GM10847 (cell line): ENCODE results near the gene MBD3L2B.
"Not testable (repeated sequence)": the region's sequence is repeated elsewhere in the genome, so short reads cannot be mapped to it uniquely, and the experiment has no call there.

Experiments
- POLR2A ChIP-seq: IDR thresholded peaks from 2 replicates; pipeline ENCODE4 v1.6.1; 2011; ENCODE audit not compliant: insufficient read length; ENCODE audit errors: extremely low read depth

Gene MBD3L2B

DNA sequence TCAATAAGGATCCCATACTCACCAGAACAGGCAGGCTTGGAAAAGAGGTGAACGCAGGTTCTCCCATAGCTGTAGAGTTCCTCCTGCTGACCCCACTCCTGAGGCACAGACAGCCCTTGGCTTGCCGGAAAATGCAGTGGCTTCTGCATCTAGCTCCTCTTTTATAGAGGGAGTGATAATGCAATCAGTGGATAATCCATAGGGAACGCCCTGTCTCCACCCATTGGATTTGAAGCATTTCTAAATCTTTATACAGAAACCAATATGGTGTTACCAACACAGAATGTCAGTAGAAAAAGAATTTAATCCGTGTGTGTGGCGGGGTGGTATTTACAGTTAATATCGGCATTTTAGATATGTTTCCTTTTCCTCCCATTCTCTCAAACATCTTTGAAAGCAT, at the start of gene MBD3L2B:
MBD3L2B (minus strand) TSS at position 101 of the 400 bp plus-strand sequence; CDS start at position 67, 34 bp downstream.
- not testable (repeated sequence) for TF ChIP-seq POLR2A

DNA sequence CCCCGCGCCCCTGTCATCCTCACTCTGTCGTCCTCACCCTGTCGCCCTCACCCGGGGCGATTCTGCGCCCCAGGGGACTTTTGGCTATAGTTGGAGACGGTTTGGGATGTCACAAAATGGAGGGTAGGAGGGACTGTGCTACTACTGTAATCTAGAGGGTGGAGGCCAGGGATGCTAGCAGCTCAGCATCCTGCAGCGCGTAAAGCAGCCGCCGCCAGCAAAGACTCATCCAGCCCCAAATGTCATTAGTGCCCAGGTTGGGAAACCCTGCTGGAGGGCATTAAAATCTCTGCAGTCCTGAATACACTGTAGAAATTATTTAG, 48.6 kb upstream of the MBD3L2B start:
- TF ChIP-seq POLR2A = no peak

DNA sequence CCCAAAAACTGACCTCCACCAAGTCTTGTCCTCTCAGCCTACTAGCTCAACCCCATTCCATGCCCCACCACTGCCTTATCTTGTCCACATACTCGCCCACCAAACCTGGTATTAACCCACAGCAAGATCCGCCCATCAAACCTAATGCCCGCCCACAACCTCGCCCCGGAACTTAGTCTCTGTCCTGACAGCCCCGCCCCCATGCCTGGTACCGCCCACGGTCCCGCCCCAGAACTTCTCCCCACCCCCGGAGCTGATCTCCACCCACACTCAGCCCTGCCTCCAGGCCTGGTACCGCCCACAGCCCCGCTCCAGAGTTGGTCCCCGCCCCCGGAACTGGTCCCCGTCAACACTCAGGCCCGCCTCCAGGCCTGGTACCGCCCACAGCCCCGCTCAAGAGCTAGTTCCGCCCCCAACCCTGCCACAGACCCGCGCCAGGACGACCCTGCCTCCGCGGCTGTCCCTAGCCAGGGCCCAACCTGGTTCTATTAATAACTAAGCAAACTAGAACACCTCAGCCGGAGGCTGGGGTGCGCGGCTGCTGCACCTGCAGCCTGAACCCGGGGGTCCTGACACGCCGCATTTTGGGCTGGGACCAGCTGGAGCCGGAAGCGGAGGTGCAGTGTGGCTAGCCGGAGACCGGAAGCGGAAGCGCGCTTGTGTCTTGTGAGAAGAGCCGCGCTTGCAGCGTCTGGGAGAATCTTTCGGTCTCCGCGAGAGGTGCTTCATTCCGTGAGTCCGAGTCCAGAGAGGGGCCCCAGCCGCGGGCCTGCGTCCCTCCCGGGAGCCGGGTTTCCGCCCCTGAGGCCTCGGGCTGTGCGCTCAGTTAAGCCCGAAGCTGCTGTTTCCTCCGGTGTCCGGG, 48.0 kb upstream of the MBD3L2B start, which contains the start of gene ZNF557:
ZNF557 (plus strand) TSS at position 662 of the 862 bp plus-strand sequence. CDS start 5,372 bp downstream, outside the sequence.
- TF ChIP-seq POLR2A = peak; percentile 89

DNA sequence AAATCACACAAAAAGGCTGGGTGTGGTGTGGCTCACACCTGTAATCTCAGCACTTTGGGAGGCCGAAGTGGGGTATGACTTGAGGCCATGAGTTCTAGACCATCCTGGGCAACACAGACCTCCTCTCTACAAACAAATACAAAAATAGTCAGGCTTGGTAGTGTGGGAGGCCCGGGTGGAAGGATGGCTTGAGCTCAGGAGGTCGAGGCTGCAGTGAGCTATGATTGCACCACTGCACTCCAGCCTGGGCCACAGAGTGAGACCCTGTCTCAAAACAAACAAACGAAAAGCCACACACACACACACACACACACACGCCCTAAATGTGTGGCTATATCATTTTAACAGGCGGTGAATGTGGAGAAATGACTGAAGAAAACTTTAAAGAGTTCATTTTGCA, 47.4 kb upstream of the MBD3L2B start:
- no peak for TF ChIP-seq POLR2A

DNA sequence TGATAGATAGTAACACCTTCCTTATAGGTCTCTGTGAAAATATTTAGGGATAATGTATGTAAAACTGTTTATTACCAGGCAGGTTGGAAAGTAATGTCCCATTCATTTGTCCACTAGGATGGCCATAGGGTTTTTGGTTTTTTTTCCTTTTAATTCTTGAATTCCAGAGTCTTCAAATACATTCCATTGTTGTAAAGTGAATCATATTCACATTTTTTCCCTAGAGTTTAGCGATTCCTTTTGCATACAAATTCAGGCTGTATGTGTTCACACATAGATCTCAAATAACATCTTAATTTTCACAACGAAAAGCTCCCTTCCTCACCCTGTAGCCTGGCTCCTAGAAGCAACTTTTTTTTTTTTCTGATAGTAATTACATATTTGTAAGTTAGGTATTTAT, 46.5 kb upstream of the MBD3L2B start:
- TF ChIP-seq POLR2A = no peak

DNA sequence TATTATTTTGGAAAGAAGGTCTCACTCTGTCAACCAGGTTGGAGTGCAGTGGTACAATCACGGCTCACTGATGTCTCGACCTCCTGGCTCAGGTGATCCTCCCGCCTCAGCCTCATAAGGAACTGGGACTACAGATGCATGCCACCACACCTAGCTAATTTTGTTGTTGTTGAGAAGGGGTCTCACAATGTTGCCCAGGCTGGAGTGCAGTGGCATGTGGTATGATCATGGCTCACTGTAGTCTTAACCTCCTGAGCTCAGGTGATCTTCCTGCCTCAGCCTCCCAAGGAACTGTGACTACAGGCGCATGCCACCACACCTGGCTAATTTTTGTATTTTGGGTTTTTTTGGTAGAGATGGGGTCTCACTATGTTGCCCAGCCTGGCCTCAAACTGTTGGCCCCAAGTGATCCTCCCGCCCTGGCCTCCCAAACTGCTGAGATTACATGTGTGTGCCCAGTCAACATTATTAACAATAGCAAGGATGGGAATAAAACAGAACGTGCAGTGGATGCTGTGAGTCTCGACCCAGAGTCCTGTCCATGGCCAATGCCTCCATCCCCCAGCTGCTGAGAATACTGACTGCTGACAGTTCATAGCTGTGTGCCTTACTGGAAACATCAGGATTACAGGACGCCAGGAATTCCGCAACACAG, 42.7 kb upstream of the MBD3L2B start:
- TF ChIP-seq POLR2A = no peak

DNA sequence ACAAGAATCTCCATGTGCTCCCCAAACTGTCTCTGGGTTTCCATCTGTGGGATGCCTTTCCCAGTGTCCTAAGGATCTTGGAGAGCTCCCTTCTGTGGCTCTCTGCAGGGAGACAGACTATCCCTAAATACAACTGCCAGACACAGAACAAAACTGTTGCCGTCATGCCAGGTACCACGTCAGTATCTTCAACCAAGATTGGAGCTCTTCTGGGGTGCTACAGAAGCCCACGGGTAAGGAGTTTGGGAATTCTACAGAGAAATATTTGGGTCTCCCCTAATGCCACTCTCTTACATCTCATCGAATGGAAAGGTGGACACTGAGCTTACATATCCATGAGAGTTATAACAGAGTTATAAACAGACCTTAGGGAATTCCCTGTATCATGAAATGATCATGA, 42.1 kb upstream of the MBD3L2B start:
- no peak for TF ChIP-seq POLR2A

DNA sequence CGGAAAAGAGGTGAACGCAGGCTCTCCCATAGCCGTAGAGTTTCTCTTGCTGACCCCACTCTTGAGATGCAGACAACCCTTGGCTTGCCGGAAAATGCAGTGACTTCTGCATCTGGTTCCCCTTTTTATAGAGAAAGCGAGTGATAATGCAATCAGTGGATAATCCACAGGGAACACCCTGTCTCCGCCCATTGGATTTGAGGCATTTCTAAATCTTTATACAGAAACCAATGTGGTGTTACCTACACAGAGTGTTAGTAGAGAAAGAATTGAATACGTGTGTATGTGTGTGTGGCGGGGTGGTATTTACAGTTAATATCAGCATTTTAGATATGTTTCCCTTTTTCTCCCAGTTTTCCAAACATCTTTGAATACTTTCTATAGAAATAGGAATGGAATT, 37.3 kb upstream of the MBD3L2B start, which contains the start of gene MBD3L3:
MBD3L3 (minus strand) TSS at position 101 of the 400 bp plus-strand sequence; CDS start at position 30, 71 bp downstream.
- not testable (repeated sequence) for TF ChIP-seq POLR2A

DNA sequence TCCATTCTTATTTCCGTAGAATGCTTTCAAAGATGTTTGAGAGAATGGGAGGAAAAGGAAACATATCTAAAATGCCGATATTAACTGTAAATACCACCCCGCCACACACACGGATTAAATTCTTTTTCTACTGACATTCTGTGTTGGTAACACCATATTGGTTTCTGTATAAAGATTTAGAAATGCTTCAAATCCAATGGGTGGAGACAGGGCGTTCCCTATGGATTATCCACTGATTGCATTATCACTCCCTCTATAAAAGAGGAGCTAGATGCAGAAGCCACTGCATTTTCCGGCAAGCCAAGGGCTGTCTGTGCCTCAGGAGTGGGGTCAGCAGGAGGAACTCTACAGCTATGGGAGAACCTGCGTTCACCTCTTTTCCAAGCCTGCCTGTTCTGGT, 27.8 kb upstream of the MBD3L2B start, which contains the start of gene MBD3L2:
MBD3L2 (plus strand) TSS at position 301 of the 400 bp plus-strand sequence; CDS start at position 354, 53 bp downstream.
- not testable (repeated sequence) for TF ChIP-seq POLR2A

DNA sequence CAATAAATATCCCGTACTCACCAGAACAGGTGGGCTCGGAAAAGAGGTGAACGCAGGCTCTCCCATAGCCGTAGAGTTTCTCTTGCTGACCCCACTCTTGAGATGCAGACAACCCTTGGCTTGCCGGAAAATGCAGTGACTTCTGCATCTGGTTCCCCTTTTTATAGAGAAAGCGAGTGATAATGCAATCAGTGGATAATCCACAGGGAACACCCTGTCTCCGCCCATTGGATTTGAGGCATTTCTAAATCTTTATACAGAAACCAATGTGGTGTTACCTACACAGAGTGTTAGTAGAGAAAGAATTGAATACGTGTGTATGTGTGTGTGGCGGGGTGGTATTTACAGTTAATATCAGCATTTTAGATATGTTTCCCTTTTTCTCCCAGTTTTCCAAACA, 18.8 kb upstream of the MBD3L2B start, which contains the start of gene MBD3L4:
MBD3L4 (minus strand) TSS at position 101 of the 400 bp plus-strand sequence; CDS start at position 66, 35 bp downstream.
- TF ChIP-seq POLR2A = not testable (repeated sequence)

DNA sequence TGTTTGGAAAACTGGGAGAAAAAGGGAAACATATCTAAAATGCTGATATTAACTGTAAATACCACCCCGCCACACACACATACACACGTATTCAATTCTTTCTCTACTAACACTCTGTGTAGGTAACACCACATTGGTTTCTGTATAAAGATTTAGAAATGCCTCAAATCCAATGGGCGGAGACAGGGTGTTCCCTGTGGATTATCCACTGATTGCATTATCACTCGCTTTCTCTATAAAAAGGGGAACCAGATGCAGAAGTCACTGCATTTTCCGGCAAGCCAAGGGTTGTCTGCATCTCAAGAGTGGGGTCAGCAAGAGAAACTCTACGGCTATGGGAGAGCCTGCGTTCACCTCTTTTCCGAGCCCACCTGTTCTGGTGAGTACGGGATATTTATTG, 9.0 kb upstream of the MBD3L2B start, which contains the start of gene MBD3L5:
MBD3L5 (plus strand) TSS at position 301 of the 400 bp plus-strand sequence; CDS start at position 335, 34 bp downstream.
- TF ChIP-seq POLR2A = not testable (repeated sequence)

DNA sequence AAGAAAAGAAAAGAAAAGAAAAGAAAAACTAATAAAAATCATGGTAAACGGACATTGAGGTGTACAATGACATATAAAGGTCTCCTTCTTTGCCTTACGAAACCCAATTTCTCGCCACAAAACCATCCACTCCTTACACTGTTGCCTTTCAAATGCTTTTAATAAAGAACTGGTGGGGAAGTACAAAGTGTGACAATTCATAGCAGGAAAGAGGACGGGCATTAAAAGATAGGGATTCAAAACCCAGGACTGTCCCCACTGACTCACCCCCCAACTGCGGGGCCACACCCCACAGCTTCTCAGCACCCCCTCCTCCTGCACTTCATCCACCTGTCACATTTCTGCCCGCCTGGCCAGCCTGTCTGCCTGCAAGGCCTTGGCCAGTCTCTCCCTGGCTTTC, 2.4 kb downstream of the MBD3L2B start:
- TF ChIP-seq POLR2A = no peak

DNA sequence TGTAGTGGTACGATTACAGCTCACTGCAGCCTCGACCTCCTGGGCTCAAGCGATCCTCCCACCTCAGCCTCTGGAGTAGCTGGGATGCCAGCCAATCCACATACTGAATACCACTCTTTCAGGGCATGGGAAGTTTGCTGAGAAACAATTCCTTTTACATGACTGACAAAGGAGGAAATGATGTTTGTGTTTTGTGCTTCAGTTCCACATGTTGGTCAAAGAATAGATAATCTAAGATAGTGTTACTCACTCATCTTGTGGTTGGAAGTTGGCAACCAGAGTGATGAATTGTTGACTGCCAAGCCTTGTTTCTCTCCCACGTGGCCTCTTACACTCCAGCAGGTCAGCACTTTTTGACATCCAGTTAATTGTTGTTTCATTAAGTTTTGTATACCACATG, 7.6 kb downstream of the MBD3L2B start:
- no peak for TF ChIP-seq POLR2A

DNA sequence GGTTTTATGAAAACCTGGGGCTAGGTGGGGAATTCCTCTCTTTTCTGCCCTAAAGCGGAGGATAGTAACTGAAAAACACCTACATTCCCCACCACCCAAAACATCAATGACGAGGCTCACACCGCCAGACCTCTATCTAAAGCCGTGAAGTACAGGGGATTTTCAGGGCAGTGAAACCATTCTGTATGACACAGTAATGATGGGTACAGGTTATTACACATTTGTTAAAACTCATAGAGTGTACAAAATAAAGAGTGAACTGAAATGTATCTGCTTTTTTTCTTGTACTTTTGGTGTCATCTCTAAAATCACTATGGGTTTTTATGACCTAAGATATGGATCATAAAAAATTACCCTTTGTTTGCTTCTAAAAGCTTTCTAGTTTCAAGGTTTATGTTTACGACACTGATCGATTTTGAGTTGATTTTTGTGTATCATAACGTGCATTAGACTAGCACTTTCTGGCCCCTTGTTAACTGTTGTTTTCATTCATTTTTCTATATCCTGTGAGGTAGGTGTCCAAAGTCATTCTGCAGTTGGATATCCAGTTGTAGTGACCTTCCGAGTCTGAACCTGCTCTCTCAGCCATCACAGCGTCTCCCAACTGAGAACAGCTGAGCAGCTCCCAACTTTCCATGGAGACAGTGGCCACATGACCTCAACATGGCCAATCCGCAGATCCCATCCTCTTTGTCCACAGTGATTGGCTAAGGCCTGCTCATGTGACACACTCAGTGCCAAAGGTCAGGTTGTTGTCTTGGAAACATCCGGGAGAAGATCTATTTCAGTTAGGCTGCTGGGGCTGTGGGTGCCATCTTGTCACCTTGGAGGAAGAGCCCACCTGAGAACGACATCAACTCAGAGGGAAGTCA, 10.3 kb downstream of the MBD3L2B start:
- no peak for TF ChIP-seq POLR2A

DNA sequence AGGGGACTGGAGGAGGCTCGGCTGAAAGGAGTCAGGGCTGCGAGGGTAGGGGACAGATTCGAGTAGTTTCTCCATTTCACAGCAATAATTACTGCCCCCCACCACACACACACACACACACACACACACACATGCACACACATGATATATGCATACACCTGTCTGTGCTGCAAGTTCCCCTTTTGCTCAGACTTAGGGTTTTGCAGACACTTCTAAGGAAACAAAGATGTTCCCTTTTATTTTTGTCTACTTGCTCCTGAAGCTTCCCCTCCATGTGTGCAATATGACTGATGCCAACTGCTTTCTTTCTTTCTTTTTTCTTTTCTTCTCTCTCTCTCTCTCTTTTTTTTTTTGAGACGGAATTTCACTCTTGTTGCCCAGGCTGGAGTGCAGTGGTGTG, 13.4 kb downstream of the MBD3L2B start:
- no peak for TF ChIP-seq POLR2A
